Endothelial cell of umbilical vein (primary cell): ENCODE measurements around the gene MEX3D.

Experiments used
- EZH2 ChIP-seq: IDR thresholded peaks from 2 replicates; pipeline ENCODE4 v1.6.1; 2012; ENCODE audit warnings: borderline replicate concordance, low read depth, mild to moderate bottlenecking, moderate library complexity, low read length, inconsistent platforms; ENCODE audit not compliant: severe bottlenecking
- FOS ChIP-seq: IDR thresholded peaks from 2 replicates; pipeline ENCODE4 v1.6.1; 2011; ENCODE audit warnings: mild to moderate bottlenecking, low read length, moderate library complexity, borderline replicate concordance; ENCODE audit not compliant: insufficient read depth
- GATA2 ChIP-seq: IDR thresholded peaks from 2 replicates; pipeline ENCODE4 v1.7.0; 2011; ENCODE audit warnings: low read depth, mild to moderate bottlenecking, moderate library complexity, mixed read lengths, low read length; ENCODE audit not compliant: insufficient read length, insufficient read depth
- JUN ChIP-seq: IDR thresholded peaks from 2 replicates; pipeline ENCODE4 v1.6.1; 2011; ENCODE audit warnings: borderline replicate concordance, low read depth; ENCODE audit not compliant: insufficient read length, insufficient read depth
- MAX ChIP-seq: IDR thresholded peaks from 2 replicates; pipeline ENCODE4 v1.6.1; 2011; ENCODE audit not compliant: insufficient read depth, insufficient read length
- MYC ChIP-seq: IDR thresholded peaks from one replicate; pipeline ENCODE4 v1.6.1; 2011; ENCODE audit warnings: mild to moderate bottlenecking, low read depth, low read length
- POLR2A ChIP-seq: IDR thresholded peaks from 2 replicates; pipeline ENCODE4 v1.6.1; 2012; ENCODE audit warnings: low read depth, mild to moderate bottlenecking, control low read depth, low read length
- POLR2AphosphoS5 ChIP-seq: IDR thresholded peaks from 2 replicates; pipeline ENCODE4 v1.6.1; 2012; ENCODE audit warnings: low read depth, mild to moderate bottlenecking, control low read depth, low read length, moderate library complexity; ENCODE audit not compliant: insufficient read depth
- TF ChIP-seq, protein P1 (sequence below), 2 donors: IDR thresholded peaks; 1 replicate in 1 of 2; 2 replicates in 1 of 2; pipeline ENCODE4 v1.5.1; 2011; ENCODE audit warnings: low read length in 2 of 2, mild to moderate bottlenecking in 2 of 2, moderate library complexity in 2 of 2, control low read depth in 1 of 2, inconsistent platforms in 1 of 2, low read depth in 1 of 2; ENCODE audit not compliant: insufficient read depth in 1 of 2; ENCODE audit errors: extremely low read depth in 1 of 2

DNA sequence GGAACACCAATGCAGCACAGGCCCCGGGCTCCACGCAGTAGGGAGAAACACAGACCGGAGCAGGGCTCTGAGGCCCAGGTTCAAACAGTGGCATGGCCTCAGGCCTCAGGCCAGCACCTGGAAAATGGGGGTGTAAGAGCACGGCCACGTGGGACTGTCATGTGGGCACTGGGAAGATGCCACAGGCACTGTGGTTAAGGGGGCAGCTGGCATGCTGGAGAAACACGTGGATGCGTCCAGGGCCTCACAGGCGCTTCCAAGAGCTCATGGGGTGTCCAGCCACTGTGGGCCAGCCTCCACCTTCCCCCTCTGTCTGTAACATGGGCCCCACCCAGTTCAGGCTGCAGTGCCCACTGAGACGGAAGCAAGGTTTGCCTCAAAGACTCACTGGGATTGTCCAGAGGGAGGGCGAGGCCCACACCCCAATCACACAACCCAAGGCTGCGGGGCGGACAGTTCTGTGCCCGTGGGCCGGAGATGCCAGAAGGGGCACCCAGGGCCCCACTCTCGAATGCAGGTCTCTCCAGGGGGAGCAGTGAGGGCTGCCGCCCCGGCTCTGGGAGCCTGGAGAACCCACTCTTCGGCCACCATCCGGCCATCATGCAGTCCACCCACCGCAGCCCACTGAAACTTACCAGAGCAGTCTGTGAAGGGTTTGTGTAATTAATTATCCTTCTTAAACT, 30.8 kb upstream of the MEX3D start:
- TF ChIP-seq GATA2, result no peak
- no peak for TF ChIP-seq FOS
- TF ChIP-seq MAX, result no peak
- TF ChIP-seq, protein P1, sequence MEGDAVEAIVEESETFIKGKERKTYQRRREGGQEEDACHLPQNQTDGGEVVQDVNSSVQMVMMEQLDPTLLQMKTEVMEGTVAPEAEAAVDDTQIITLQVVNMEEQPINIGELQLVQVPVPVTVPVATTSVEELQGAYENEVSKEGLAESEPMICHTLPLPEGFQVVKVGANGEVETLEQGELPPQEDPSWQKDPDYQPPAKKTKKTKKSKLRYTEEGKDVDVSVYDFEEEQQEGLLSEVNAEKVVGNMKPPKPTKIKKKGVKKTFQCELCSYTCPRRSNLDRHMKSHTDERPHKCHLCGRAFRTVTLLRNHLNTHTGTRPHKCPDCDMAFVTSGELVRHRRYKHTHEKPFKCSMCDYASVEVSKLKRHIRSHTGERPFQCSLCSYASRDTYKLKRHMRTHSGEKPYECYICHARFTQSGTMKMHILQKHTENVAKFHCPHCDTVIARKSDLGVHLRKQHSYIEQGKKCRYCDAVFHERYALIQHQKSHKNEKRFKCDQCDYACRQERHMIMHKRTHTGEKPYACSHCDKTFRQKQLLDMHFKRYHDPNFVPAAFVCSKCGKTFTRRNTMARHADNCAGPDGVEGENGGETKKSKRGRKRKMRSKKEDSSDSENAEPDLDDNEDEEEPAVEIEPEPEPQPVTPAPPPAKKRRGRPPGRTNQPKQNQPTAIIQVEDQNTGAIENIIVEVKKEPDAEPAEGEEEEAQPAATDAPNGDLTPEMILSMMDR (IDR thresholded peaks at IDR 0.05; ENCODE audit: extremely low read depth in 1 of 2, insufficient read depth in 1 of 2, low read depth in 1 of 2, low read length in 2 of 2), result no peak
- no peak for TF ChIP-seq POLR2A
- no peak for TF ChIP-seq EZH2
- no peak for TF ChIP-seq POLR2AphosphoS5
- TF ChIP-seq JUN, result no peak
- no peak for TF ChIP-seq MYC
